HG02943 (cell line): Measurements from ENCODE around the gene RNF113A.
"Not testable (repeated sequence)": the region's sequence is repeated elsewhere in the genome, so short reads cannot be mapped to it uniquely, and the experiment has no call there.

Experiments
- ATAC-seq: cut with Tn5 transposase; IDR thresholded peaks from one replicate; pipeline ENCODE4 v1.9.1; 2021; ENCODE audit warnings: mild to moderate bottlenecking, low read depth, moderate library complexity; ENCODE audit not compliant: unreplicated experiment

RNF113A gene

DNA sequence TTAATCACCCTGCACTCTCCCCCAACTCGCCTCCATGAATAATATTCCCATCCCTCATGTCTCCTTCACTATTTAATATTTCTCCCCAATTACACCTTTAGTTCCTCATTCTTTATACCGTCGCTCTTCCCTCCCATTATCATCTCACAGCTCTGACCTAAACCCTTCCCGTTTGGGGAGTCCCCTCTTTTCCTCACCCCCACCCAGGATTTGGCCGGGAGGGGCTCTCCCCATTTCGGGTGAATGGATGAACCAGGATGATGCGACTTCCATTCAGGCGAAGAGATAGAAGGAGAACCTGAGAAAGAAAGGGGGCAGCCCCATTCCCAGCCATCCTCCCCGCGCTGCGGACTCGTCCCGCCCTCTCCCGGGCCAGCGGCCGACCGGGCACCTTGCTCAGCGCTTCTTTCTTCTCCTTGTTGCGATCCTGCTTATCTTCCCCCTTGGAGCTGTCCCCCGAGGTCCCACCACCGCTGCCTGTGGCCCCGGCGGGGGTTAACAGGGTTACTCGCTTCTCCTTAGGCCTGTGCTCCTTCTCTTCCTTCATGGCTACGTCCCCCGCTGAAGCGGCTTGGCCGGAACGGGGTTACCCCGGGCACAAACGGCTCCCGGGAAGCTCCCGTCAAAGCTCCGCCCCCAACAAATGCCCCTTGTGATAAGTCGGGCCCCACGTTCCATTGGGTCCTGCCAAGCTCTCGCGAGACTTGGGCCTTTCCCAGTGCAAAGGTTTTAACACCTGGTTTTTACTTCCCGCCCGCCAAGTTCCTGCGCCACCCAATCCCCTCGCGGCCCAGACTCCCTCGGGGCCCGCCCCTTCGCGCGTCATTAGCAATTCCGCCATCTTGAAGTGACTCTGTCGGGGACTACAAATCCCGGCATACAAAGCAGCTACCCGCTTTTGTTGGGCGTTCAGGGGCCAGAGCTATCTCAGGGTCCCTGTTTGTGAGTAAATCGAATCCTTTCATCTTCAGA is 18.9 kb downstream of the RNF113A start, which contains the start of gene UPF3B:
UPF3B (minus strand) TSS at position 582 of the 972 bp plus-strand sequence; CDS start at position 547, 35 bp downstream.
- ATAC-seq = peak; percentile 98

GRCh38 chrX:119833905-119834304 is 37.6 kb downstream of the RNF113A start:
- no peak for ATAC-seq

DNA sequence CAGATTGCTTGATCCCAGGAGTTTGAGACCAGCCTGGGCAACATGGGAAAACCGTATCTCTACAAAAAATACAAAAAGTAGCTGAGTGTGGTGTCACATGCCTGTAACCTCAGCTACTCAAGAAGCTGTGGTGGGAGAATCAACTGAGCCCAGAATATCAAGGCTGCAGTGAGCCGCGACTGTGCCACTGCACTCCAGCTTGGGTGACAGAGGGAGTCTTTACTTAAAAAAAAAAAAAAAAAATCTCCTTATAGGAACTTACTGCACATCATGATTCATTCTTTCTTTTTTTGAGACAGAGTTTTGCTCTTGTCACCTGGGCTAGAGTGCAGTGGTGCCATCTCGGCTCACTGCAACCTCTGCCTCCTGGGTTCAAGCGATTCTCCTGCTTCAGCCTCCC is 43.1 kb downstream of the RNF113A start:
- ATAC-seq = no peak

DNA sequence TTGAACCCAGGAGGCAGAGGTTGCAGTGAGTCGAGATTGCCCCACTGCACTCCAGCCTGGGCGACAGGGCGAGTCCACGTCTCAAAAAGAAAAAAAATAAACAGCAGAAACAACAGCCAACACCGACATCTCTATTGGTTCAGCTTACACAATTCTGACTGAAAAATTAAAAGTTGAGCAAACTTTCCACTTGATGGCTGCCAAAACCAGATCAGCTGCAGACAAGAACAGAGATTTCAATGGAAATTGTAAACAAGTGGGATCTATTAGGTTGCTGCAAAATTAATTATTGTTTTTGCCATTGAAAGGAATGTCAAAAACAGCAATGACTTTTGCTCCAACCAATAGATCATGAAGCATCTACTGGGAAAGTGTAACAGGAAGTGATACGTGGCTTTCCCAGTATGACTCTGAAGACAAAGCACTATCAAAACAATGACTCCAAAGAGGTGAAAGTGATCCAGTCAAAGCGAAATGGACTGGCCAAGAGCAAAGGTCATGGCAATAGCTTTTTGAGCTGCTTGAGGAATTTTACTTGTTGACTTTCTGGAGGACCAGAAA is 45.1 kb downstream of the RNF113A start:
- no peak for ATAC-seq

GRCh38 chrX:119824221-119824620 is 47.3 kb downstream of the RNF113A start:
- not testable (repeated sequence) for ATAC-seq

DNA sequence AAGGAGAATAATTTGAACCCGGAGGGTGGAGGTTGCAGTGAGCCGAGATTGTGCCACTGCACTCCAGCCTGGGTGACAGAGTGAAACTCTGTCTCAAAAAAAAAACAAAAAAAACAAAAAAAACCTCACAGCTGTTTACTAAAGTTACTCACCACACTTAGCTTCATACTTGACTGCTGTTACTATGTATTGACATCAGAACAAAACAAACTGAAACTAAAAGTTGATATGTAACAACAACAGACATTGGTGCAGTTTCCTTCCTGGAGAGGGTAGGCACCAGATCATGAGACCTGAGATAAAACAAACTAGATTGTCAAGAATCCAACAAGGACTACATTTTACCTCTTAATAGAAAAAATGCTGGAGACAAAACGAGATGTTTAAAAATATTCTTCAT is 49.8 kb downstream of the RNF113A start:
- ATAC-seq = peak; percentile 96
